ENCODE results near the gene RBP7.

- TF ChIP-seq CTCF (IDR thresholded peaks at IDR 0.05) (no peak), ZFX (IDR thresholded peaks at IDR 0.05; ENCODE audit: borderline replicate concordance) (no peak)
Observed at GRCh38 chr1:10048601-10049000, 51.6 kb downstream of the RBP7 start.
